H54 (cell line): Measurements from ENCODE around the gene PDGFD.

ENCODE experiments used
- DNase-seq: peaks from one replicate; pipeline ENCODE4 v3.0.0; 2011; ENCODE audit warnings: low spot score, mixed read lengths; ENCODE audit not compliant: insufficient read length
- FAIRE-seq: peaks from 3 replicates; lab custom pipeline; 2011; peaks lifted over from hg19 to GRCh38; lab: Jason Lieb, UNC
- POLR2A ChIP-seq: IDR thresholded peaks from 2 replicates; pipeline ENCODE4 v1.6.1; 2011; ENCODE audit warnings: low read depth, mild to moderate bottlenecking, low read length

PDGFD gene

DNA sequence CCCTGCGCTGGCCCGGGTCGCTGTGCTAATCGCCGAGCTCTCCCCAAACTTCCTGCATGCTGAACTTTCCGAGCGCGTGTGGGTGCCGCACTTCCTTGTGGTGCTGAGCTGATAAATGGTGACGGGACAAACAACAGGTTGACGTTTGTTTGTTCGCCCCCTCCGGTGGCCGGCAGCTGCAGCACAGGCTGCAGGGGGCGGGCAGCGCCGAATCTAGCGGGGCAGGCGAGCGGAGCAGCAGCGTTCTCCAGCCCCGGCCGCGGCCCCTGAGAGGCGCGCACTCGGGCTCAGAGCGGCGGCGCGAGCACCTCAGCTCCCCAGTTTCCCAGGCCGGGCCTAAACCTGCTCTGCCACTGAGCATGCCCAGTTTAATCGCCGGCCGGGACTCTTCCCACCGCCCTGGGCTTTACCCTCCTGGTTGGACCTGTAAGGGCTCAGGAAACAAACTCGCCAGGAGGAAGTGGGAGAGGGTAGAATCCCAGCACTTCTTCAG is at the start of gene PDGFD:
Gene PDGFD (minus strand): TSS at position 120 of the 493 bp plus-strand sequence.
- FAIRE-seq (no peak), DNase-seq (peak; percentile 21)
- TF ChIP-seq POLR2A, result no peak

DNA sequence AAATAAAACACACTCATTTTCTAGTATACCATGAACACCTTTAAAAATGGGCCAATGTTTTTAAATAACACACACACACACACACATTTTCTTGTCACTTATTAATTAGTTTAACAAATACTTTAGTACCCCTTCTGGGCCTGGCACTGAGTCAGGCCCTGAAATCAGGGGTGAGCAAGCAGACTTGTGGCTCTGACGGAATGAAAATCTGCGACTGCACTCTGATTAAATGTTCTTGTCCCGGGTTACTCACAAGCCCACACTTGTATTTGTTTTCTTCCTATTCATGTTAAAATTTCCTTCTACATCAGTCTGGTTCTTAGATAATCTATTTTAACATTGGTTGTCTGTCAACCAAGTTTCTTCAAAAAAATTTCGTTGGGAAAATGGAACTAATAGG is 43.0 kb upstream of the PDGFD start:
- FAIRE-seq, result no peak
- DNase-seq, result no peak
- TF ChIP-seq POLR2A, result no peak

DNA sequence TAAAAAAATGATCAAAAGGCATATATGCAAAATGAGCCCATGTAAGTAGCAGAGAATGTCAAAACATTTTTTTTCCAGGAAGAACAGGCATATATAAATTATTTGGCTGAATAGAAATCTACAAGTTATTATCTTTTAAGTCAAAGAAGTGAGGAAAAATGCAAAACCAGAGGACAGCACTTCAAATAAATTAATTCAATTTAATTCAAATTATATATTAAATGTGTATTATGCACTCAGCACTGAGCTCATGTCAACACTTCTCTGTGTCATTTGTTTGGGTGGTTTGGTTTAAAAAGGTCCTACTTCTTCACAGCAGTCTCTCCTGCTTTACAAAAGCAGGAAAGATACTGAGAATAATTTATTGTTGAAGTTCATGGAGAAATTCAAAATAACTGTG is 41.9 kb upstream of the PDGFD start:
- no peak for DNase-seq
- no peak for FAIRE-seq
- no peak for TF ChIP-seq POLR2A

GRCh38 chr11:104200688-104201087 is 36.7 kb upstream of the PDGFD start:
- TF ChIP-seq POLR2A, result no peak
- DNase-seq (no peak), FAIRE-seq (no peak)

- no peak for TF ChIP-seq POLR2A
- DNase-seq (no peak), FAIRE-seq (no peak)
Observed at GRCh38 chr11:104199053-104199452, 35.1 kb upstream of the PDGFD start.

DNA sequence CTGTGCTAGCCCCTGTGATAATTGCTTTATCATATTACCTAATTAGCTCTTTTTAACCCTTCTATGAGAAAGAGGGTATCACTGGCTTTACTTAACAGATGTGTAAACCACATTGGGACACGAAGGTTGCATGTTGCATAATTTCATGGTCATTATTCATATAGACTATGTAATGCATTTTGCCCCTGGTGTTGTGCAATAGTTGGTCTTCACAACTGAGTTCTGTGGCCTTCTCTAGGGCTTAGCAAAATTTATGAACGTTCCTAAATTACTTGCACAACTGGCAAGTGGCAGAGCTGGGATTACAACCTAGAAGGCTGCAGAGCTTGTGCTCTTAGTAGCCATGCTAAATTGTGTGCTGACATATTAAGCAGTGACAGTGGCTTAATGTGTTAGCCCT is 34.6 kb upstream of the PDGFD start:
- DNase-seq (no peak), FAIRE-seq (no peak)
- TF ChIP-seq POLR2A, result no peak

GRCh38 chr11:104191124-104191523 is 27.2 kb upstream of the PDGFD start:
- no peak for DNase-seq
- FAIRE-seq, result no peak
- TF ChIP-seq POLR2A, result no peak

GRCh38 chr11:104183593-104183992 is 19.6 kb upstream of the PDGFD start:
- TF ChIP-seq POLR2A, result no peak
- no peak for FAIRE-seq

GRCh38 chr11:104175769-104176168 is 11.8 kb upstream of the PDGFD start:
- no peak for DNase-seq
- no peak for FAIRE-seq
- no peak for TF ChIP-seq POLR2A

More at GRCh38 chr11:104183593-104183992, 19.6 kb upstream of the PDGFD start:
- DNase-seq, result no peak

GRCh38 chr11:104169091-104169490 is 5.1 kb upstream of the PDGFD start:
- DNase-seq (no peak), FAIRE-seq (no peak)
- no peak for TF ChIP-seq POLR2A

GRCh38 chr11:104165014-104165413 is 1.1 kb upstream of the PDGFD start:
- FAIRE-seq (no peak), DNase-seq (no peak)
- TF ChIP-seq POLR2A, result no peak

DNA sequence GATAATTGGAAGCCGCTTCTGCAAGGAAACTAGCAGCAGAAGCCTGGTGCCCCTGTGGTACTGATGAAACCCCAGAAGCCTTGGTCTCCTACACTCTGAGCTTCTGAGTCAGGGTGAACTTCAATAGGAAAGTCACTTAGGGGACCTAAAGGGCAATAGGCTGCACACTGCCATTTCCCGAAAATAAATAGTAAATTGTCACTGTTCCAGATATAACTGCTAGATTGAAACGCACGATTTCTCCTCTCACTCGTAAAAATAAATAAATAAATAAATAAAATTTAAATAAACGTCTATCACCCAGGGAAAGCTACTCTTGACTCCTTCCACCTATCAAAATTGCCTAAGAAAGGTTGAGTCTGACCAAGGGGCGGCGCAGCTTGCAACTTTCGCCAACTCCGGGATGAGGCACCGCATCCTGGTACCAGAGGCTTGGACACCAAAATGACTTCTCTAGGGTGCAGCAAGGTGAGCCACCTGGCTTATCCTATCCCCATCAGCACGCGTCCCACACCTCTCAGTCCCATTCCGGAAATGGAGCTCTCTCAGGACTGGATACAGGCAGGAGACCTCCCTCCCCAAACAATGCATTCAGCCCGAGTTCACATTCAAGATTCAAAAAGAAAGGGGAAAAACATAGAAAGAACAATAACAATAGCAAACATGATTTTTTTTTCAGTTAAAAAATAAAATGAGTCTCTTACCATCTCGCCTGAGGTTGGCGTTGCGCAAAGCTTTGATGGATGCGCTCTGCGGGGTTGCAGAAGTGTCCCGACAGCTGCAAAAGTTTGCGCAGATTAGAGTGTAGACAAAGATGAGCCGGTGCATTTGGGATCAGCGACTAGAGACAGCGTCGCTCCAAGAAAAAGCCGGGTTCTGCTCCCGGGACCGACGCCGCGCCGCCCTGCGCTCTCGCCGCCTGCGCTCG is 583 bp downstream of the PDGFD start:
- DNase-seq (peak; percentile 5), FAIRE-seq (no peak)
- no peak for TF ChIP-seq POLR2A

DNA sequence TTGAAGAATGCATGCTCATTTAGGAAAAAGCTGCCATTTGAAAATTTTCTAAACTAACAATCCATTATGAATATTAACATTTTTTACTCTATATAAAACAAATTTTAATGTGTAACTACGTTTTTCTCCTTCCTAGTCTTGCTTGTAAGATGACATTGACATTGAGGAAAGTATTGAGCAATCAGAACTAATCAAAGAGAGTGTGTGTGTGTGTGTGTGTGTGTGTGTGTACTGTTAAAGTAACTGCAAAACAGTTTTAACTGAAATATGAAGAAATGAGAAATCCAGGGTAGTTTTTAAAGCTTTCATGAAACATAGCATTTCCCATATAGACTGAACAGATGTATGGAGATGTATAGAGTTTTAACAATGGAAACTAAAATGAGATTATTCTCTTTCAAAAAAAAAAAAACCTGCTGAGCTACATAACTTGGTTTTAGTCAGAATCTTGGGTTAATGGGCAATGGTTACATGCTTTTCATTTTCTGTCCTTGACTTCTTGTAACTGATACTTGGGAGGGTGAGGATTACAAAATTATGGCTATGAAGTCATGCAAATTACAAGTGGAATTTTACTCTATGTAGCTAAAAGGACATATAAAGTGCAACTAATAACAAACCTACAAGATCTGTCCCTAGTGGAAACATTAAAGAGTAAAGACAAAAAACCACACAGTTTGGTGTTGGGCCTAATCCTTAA is 2.0 kb downstream of the PDGFD start:
- TF ChIP-seq POLR2A, result no peak
- DNase-seq, result no peak
- FAIRE-seq, result no peak

DNA sequence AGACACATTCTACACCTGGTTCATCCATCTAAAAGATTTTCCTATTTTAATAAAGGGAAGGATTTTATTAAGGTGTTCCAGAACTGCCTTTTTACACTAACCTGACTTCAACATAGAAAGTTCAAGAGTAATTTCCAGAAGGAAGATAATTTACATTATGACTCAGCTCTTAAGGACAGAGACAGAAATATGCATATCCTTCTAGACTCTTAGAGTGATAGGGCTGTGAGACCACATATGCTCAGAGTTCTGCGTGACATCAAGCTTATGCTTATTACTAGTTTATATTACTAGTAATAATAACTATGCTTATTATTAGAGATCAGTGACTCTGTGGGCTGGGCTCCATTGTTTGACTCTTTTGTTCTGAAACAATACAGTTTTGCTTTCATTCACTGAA is 4.6 kb downstream of the PDGFD start:
- DNase-seq, result no peak
- no peak for TF ChIP-seq POLR2A
- FAIRE-seq, result no peak
